ENCODE results near the gene FABP3. TPM values are rescaled to one million over a fixed set of nuclear protein-coding genes. Genes with fewer than 3 reads are reported as not detected.

The FABP3 gene
- total and polyA plus RNA-seq, 10 of the 15 experiments (the other 5 are each of a cell fraction or from before 2014, with no cell fraction given), result 0.36 to 1.2 (median 0.67) TPM; not detected in 2

GRCh38 chr1:31400393-31400792 is 27.5 kb upstream of the FABP3 start:
- CTCF ChIA-PET, result interaction anchor here (0.8 kb wide), 1 partner anchor 149 kb away, joined by 4 read pairs; no protein-coding TSS in a partner anchor
- WGBS (ENCODE audit: insufficient coverage, insufficient replicate concordance, low lambda C conversion rate, missing lambda C conversion rate), result 0% methylated on average over 3 of the region's 3 CpGs

More at GRCh38 chr1:31400393-31400792, 27.5 kb upstream of the FABP3 start:
- H3K4me3 ChIP-seq, result no peak overlapping the region
- in situ Hi-C loops (cut with MboI) (no loop called here), intact Hi-C loops (cut with micrococcal nuclease; ENCODE audit: unreplicated experiment) (no loop called here)
- ChIA-PET RAD21 (ENCODE audit: unreplicated experiment) (no interaction called here), SMC1A (ENCODE audit: uncharacterized antibody, unreplicated experiment) (no interaction called here), POLR2A (no interaction called here)
- H3K4me2 ChIP-seq (ENCODE audit: control insufficient read depth, insufficient read depth), result no peak overlapping the region
- no TSS peak for BruUV-seq (replicated peaks)
- H3K9ac ChIP-seq (ENCODE audit: control insufficient read depth, insufficient read depth, low read length), result no peak overlapping the region
- H3K4me1 ChIP-seq (ENCODE audit: control insufficient read depth, insufficient read depth, low read length), result no peaks in the 10 kb centered on the region
- ATAC-seq (no peak), DNase-seq (ENCODE audit: low read depth, low spot score) (no peak), FAIRE-seq (no peak)
- no peaks in the 10 kb centered on the region for H3K9me3 ChIP-seq (replicated peaks; ENCODE audit: control insufficient read depth, insufficient read depth, low read length)
- no peaks in the 10 kb centered on the region for H3K27me3 ChIP-seq (replicated peaks in 1 of 2; ENCODE audit: control insufficient read depth in 2 of 2, insufficient read depth in 2 of 2, low read length in 1 of 2)
- no peaks in the 10 kb centered on the region for H3K79me2 ChIP-seq (ENCODE audit: control insufficient read depth, insufficient read depth, low read length)
- H4K20me1 ChIP-seq (ENCODE audit: control insufficient read depth, insufficient read depth), result no peaks in the 10 kb centered on the region
- H2AFZ ChIP-seq (ENCODE audit: control insufficient read depth, low read depth, low read length), result no peak overlapping the region
- TF ChIP-seq KAT2A (conservative IDR thresholded peaks at IDR 0.05; ENCODE audit: control insufficient read depth, low read depth, low read length) (no peak), CEBPZ (IDR thresholded peaks at IDR 0.05; ENCODE audit: low read depth, low read length) (no peak), E2F4 (IDR thresholded peaks at IDR 0.05; ENCODE audit: low read depth, low read length) (no peak), SPI1 (IDR thresholded peaks at IDR 0.05; ENCODE audit: borderline replicate concordance, insufficient read depth, low read depth, low read length) (no peak)
- no peaks in the 10 kb centered on the region for H3K36me3 ChIP-seq (ENCODE audit: control insufficient read depth in 2 of 2, insufficient read depth in 2 of 2, low read length in 1 of 2)
- H3K27ac ChIP-seq (ENCODE audit: control insufficient read depth, insufficient read depth), result no peak overlapping the region

Measured in GM12878 (cell line).